Fibroblast of skin of left biceps (primary cell): Measurements from ENCODE around the gene GTF3C1.

Experiments
- DNase-seq, 2 experiments: peaks; one replicate each; pipeline ENCODE4 v3.0.0-alpha.2; 2013; ENCODE audit warnings: low read depth in 2 of 2

Gene GTF3C1

DNA sequence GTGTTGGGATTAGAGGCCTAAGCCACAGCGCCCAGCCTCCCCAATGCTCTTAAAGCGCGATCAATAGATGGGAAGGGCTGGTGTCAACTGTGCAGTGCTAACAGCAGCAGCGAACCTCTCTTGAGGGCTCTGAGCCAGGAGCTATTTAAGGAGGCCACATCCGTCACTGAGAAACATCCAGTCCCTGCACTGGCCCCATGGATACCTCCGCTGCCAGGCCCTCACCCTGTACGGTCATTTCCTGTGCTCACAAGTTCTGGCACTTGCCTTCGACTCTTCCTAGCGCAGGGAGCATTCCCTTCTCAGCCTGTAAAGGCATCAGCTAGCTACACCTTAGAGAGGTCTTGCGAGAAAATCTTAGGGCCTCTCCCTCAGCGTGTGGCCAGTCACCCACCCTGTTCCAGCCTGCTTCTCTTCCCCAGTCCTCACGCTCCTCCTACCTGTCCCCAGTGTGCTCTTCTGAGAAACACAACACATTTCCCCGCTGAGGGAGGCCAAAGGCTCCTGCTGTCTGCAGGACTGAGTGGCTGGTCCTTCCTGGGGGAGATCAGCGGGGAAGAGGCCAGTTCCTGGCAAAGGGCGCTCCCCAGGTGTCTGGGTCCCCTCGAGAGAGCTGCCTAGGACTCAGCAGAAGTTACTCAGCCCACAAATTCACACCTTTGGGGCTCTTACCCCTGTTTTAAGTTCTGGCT, 28.6 kb downstream of the GTF3C1 start:
- no peak for DNase-seq

DNA sequence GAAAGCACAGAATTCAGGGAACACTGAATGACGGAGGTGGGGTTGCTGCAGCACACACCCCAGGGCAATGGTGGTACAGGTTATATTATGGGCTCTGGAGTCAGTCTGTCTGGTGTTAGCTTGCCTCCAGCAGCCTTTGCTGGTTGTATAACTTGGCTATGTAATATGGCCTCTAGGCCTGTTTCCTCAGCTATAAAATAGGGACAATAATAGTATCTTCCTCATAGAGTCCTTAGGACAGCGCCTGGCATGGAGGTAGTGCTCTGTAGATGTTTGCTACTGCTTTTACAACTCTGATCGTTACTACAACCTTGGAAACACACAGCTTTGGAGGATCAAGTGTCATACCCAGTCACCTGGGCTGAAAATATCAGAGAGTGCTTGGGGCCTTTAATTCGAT, 31.5 kb downstream of the GTF3C1 start:
- no peak for DNase-seq

DNA sequence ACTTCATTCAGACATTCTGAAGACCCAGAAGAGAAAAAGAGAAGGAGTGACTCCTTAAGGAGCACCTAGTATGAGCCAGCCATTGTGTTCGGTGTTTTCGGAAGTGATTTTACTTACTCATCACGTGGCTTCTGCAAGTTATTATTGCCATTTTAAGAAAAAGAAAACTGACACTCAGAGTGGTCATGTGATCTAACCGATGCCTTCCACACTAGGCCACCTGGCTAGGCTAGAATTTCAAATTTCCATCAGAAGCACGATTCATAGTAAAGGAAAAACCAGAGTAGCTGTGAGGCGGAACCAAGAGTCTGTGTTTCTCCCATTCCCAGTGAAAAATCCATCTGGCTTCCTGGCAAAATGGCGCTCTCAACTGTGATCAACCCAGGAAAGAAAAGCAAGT, 32.0 kb downstream of the GTF3C1 start:
- DNase-seq, result no peak

DNA sequence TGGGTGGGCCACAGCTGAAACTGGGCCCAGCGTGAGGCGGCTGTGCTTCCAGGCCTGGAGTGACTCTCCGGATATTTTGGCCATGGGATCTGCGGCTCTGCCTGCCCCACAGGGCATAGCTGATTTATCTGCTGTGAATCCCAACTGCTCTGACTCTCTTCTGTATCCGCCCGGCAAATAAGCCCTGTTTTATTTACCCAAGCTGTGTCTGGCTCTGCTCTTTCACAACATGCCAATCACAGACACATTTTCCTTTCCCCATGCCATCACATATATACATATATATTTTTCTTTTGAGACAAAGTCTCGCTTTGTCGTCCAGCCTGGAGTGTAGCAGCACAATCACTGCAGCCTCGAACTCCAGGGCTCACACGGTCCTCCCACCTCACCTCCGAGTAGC, 33.3 kb downstream of the GTF3C1 start:
- DNase-seq, result no peak

DNA sequence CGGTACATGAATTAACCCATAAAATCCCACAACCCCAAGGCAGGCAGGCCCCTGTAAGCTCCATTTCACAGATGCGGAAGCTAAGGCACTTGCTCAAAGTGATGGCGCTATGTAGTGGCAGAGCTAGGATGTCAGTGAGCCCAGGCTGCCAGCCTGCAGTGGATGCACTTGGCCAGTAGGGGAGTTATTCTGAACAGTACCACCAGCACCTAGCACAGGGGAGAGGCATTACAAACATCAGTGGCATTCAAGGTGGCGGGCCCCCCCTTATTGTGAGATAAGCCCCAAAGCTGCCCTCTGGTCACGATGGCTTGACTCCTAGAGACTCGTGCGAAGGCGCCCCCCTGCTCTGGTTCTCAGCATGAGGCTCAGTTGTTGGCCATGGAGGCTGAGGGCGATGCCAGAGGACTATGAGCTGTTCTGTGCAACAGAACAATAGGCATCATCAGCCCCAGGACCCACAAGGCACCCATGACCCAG, 33.8 kb downstream of the GTF3C1 start:
- no peak for DNase-seq

DNA sequence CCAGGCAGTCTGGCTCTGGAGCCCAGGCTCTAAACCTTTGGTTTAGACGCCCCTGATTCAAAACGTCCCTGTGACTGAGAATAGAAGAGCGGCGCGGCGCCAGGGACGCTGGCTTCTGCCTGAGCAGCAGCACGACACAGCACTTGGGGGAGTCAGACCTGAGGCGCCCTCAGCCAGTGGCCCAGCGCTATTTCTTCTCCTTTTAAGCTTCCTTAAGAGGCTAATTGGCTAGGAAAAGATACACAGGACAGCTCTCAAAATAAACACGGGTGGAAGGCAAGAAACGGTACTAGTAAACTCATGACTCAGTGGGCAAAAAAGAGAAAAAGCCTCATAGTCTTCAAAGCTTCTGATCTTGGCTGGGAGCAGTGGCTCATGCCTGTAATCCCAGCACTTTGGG, 34.9 kb downstream of the GTF3C1 start:
- DNase-seq, result no peak

DNA sequence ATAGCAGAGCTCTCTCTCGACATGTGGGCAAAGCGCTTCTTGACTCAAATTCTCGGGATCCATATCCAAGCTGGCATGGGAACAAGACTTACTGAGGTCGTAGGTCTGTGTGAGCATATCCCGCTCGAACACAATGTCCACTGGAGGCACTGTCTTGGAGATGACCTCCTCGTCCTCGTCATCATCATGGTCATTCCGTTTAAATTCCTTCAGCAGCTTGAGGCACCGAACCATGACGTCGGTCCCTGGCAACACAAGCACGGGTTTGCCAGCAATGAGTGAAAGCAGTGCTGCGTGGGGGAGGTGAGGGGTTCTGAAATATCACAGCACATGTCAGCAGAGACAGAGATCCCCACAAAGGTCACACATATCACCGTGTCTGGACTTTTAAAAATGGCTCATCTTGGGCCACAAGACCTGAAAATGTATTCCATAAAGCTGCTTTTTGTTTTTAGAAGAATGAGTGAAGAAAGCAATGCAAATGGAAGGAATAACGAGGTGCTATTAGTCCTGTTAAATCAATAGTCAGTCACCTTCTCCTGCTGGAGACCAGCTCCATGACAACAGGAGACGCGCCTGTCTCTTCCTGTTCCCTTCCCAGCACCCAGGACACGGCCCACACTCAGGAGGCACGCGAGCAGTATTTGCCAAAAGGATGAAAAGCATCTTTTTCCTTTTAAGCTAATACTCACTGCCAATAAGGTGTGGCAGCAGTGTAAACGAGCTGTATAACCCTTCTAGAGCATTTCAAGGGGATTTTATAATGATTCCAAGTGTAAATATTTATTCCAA, 37.9 kb downstream of the GTF3C1 start:
- DNase-seq, result no peak

DNA sequence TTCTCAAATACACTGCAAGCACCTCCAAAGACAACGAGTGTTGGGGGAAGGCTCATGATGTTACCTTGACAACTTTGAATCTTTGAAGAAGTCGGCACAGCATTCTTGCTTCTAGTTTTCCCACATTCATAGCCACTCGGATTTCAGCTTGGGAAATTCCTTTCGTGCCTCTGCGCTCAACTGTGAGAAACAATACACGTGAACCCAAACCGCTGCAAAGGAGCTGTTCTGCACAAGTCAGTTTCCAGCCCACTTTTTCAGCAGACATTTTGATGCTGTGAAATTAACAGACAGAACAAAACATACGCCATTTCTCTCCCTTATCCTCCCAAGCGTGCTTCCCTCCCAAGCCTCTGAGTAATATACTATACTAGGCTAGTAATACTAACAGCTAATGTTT, 41.2 kb downstream of the GTF3C1 start:
- DNase-seq, result no peak

DNA sequence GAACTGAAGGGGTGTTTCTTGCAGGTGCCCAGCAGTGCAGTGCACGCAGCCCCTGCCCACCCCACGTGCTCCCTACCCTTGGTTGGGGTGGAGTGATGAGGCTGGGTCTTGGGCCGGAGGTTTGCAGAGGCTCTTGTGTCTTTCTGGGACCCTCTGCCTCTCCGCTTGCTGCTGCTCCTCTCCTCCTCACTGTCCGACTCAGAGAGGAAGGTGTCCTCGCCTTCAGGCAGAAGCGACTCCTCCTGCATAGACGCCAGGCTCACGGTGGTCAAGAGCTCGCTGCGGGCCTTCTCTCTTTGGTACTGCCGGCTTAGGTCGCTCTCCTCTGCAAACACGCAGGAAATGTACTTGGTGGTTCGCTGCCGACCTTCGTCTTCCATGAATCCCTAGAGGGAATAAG, 42.9 kb downstream of the GTF3C1 start:
- DNase-seq, result no peak

DNA sequence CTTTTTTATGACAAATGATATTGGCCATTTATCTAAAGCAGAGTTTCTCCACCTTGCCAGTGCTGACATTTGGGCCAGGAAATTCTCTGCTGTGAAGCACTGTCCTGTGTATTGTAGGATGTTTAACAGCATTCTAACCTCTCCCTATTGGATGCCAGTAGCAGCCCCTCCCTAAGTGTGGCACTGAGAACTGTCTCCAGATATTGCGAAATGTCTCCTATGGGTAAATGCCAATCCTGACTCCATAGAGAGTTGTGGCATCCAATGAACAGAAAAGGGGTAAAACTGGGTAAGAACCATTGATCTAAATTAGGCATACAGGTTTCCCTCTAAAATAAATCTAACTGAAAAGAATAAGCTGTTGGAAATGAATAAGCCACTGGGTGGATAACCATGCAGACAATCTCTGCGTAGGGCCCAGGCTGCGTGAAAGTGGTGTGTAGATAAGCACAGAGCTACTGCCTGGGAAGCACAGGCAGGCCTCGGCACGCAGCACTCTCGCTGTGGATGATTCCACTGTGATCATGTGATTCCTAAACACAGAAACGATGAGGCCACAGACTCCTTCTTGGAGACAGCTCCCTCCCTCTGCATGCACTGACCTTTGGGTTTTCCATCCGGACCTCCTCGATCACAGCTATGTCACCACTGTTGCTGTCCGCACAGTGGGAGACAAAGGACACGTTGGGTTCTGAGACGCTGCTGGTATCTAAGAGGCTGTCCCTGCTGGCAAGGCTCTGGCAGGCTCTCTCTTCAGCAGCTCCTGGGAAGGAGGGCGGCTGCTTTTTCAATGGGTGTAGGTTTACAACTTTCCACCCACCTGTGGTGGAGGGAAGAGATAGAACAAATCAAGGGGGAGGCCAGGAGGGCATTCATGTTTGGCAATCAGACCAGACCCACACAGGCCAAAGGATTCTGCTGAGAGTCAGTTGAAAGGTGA, 44.1 kb downstream of the GTF3C1 start:
- no peak for DNase-seq

DNA sequence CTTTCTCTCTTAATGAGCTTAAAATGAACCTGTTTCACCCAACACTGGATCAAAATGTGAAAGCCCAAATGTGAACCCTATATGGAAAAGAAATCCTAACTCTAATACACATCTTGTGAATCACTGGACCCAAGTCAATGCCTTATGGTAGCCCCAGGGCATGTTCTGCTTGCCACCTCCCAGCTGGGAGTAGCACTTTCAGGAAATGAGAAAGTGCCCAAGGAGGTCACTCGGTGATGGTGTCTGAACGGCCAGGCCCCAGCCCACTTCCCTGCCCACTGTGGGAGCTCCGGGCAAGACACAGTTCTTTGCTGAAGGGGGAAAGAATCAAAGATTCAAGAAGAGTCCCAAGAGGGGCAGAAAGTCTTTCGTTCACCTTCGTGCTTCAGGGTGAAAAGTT, 46.1 kb downstream of the GTF3C1 start:
- DNase-seq, result no peak

DNA sequence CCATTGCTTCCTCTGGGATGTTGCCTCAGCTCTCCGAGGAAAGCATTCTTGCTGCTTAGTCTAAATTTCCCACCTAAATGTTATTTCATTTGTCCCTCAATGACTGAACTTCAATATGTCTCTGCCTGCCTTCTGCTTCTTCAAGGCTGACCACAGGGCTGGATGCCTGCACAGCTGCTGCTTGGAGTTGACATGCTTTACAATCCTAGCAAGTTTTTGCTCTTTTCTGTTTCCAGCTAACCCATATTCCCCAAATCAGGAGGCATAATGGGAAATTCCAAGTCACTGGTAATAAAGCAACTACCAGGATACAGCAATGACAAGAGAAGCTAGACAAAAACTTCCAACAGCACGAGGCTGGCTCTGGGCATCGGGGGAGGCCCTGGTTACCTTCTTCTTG, 48.9 kb downstream of the GTF3C1 start:
- DNase-seq, result no peak

DNA sequence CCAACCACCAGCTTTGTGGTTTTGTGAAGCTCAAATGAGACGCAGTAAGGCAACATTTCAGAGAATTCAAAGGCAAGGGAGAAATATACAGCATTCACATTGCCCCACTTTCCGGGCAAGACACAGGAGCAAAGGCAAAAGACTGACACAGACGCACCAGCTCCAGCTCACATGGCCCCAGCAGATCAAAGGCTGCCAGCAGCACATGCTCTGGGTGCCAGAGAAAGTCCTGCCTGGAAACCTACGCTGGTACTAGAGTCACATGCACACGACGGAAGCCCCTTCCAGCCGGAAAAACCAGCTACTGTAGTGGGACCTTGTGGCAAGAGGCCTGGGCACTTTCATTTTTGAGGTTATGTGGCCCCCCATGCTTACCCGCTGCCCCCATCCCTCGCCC, 50.1 kb downstream of the GTF3C1 start:
- no peak for DNase-seq

DNA sequence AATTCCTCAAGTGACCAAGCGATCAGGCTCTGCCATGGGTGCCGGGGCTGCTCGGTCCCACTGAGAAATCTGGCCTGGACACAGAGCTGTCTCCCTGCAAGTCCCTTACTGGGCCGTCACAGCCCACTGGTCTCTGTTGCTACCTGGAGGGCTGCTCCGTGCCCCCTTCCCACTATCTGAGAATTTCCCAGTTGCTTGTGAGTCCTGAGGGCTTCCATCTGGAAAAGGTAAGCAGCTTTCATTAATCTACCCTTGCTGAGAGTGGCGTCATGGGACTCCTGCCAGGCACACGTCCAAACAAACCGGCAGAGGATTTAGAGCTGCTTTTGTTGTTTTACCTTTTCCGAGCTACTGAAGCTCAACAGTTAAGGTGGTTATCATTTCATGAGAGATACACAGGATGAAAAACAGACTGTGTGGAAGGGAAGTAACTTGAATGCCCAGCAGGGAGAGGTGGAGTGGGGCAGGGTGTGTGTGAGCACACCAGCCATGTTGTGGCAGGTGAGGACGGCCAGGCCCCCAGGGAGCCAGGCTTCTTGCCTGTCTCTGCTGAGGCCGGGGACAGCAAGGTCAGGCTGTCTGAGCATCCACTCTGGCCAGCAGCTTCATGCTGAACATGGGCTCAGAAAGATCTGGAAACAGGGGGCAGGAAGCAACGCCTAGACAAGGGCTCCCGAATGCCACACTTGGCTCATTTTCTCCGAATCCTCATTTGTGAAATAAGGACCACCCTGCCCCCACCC, 50.6 kb downstream of the GTF3C1 start:
- DNase-seq, result no peak

DNA sequence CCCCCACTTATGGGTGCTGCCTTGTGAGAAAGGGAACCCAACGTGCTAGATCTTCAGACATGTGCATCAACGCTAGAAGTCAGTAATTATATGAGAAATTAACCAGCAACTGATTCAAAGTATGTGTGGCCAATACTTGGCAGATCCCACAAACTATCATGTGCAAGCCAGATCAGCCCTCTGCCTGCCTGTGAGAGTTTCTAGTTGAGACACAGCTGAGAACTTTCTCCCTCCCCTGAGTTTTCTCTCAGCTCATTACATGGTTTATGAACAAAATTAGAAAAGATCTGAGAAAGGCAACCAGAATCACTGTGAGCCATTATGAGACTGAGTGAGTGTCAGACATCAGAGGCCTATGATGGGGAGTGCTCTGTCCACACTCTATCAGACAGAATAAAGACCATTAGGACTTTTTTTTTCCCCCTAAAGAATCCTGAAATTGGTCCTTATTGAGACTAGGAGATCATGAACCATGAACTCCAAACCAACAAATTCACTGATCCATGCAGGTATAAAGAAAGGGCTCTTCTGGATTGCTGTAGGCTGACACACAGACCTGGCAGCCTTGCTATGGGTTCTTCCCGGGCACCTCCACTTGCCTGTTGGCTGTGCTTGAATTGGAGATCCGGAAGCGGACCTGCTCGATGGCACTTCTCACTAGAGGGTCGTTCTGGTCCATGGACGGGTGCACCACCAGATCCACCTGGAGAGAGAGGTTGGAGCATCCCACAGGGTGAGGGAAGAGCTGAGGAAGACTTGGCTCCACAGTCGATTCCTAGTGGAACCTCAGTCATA, 51.5 kb downstream of the GTF3C1 start:
- no peak for DNase-seq

DNA sequence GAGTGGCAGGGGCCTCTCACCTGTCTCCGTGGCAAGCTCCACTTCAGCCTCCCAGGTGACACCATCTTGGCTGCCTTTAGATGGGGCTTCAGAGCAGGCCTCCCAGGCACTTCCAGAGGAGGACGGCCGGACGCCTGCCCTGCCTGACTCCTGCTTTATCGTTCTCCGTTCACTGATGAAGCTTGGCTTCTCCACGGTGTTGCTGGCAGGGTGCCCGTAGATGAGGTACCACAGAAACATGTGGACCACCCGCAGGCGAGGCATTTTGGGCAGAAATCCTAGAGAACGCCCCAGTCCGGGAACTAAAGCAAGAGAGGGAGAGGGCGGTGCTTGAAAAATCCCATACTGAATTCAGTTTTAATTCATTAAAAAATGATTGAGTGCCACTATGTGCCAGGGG, 54.5 kb downstream of the GTF3C1 start:
- peak; percentile 75 to 76 for DNase-seq

DNA sequence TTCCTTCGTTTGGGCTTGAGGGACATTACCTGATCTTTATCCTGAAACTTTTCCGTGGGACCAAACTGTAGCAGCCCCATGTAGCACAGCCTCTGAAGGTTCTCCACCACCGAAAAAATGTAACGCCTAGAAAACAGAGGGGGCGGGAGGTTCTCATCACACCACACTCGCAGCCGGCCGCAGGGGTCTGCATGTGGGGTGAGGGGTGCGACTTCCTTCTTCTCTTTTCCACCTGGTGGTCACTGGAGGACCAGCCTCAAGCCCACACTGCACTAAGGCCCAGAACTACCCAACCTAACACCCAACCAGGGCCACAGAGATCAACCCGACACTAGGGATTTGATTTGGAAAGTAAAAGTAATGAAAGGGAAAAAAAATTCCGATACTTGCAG, 57.1 kb downstream of the GTF3C1 start:
- no peak for DNase-seq

DNA sequence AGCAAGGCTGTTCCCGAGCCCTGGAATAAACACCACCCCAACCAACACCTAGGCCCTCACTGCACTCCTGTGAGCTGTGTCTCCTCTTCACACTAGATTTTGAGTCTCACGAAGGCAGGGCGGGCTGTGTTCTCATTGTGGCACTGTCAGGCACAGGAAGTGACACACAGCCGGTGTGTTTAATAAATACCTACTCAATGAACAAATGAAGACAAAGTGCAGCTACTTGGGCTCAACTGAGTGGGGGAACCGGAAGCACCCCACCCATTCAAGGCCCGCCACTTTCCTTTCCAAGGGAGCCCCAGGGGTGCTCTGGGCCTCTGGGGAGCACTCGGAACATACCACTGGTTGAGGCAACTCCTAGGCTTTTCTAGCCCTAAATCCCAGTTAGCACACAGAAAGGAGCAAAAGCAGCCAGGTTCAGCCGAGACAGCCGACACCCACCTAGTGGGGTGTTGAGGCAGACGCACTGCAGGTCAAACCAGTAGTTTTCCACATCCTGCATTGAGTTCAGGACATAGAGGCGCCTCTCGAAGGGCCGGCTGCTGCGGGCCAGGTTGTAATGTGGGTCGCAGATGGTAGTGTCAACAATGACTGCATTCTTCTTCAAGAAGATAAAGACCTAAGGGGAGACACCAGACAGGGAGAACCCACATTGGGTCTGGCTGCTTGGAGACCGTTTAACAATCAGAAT, 57.7 kb downstream of the GTF3C1 start:
- DNase-seq, result no peak

DNA sequence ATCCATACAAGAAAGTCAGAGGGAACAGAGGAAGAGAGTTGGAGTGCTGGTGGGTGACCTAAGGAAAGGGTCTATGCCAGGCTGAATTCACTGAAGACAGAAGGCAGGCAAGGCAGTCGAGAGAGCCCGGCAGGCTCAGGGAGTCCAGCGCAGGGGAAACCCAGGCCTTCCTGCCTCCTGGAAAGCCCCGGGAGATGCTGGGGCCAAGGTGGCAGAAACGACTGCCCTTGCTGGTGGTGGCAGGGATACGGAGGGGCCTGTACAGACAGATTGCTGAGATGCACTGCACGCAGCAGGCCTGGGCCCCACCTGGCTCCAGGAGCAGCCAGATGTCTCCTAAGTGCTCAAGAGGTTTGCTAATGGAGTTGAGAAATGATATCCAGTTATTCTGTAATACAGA, 59.8 kb downstream of the GTF3C1 start:
- DNase-seq, result no peak

DNA sequence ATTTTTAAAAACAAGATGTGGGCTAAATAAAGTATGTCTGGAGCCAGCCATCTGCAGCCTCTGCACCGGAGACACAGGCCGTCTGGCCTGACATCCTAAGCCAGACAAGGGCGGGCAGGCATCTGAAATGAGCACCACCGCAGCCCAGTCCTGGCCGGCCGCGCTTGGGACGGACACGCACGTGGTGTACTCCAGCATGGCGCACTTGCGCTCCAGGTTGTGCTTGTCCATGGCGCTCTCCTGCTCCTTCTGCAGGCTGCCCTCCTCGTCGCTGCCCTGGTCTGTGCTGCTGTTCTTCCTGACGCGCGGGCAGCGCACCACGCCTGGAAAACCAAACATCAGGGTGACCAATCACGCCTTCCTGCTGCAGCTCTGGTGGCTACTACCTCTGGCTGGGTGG, 60.3 kb downstream of the GTF3C1 start:
- no peak for DNase-seq
